ENCODE data around the gene DIAPH2. TPM values are rescaled to one million over a fixed set of nuclear protein-coding genes. Genes with fewer than 3 reads are reported as not detected.

Gene DIAPH2
- polyA plus RNA-seq, 1 experiment: 3.1 TPM

GRCh38 chrX:97268182-97268680 lies 583.6 kb downstream of the DIAPH2 start:
- Histone ChIP-seq H3K4me3 (ENCODE audit: low read depth, low read length) (no peak overlapping the region), H3K27me3 (ENCODE audit: control insufficient read depth, insufficient read depth, low read length) (no peaks in the 10 kb centered on the region), H3K36me3 (ENCODE audit: control insufficient read depth, insufficient read depth, low read length) (no peaks in the 10 kb centered on the region)
- no peak for TF ChIP-seq CTCF (IDR thresholded peaks at IDR 0.05; ENCODE audit: insufficient read depth, low read depth, low read length)
- no peak for DNase-seq (ENCODE audit: low read depth)
- POLR2A ChIA-PET: no interaction called here
- CTCF ChIA-PET: no interaction called here

DNA sequence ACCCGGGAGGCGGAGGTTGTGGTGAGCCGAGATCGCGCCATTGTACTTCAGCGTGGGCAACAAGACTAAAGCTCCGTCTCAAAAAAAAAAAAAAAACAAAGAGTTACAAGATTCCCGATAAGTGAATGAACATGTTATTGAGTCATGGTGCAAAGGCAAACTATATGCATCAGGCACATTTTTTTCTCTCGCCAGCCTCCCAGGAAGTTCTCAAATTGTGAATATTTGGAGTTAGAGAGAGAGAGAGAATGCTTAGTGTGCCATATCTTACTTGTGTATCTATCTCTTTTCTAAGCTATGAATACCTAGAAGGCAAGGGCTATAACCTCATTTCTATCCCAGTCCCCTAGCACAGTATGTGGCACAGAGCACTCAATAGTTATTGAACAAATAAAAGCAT lies 599.9 kb downstream of the DIAPH2 start:
- TF ChIP-seq CTCF (IDR thresholded peaks at IDR 0.05; ENCODE audit: insufficient read depth, low read depth, low read length): no peak

GRCh38 chrX:97290199-97290598 lies 605.6 kb downstream of the DIAPH2 start:
- POLR2A ChIA-PET: no interaction called here
- Histone ChIP-seq H3K27me3 (ENCODE audit: control insufficient read depth, insufficient read depth, low read length) (no peaks in the 10 kb centered on the region), H3K4me3 (ENCODE audit: low read depth, low read length) (no peak overlapping the region), H3K36me3 (ENCODE audit: control insufficient read depth, insufficient read depth, low read length) (no peaks in the 10 kb centered on the region)
- DNase-seq (ENCODE audit: low read depth): no peak
- no peak for TF ChIP-seq CTCF (IDR thresholded peaks at IDR 0.05; ENCODE audit: insufficient read depth, low read depth, low read length)
- CTCF ChIA-PET: no interaction called here

More for the DNA sequence above, 599.9 kb downstream of the DIAPH2 start:
- CTCF ChIA-PET: no interaction called here
- Histone ChIP-seq H3K4me3 (ENCODE audit: low read depth, low read length) (no peak overlapping the region), H3K36me3 (ENCODE audit: control insufficient read depth, insufficient read depth, low read length) (no peaks in the 10 kb centered on the region), H3K27me3 (ENCODE audit: control insufficient read depth, insufficient read depth, low read length) (no peaks in the 10 kb centered on the region)
- no peak for DNase-seq (ENCODE audit: low read depth)
- POLR2A ChIA-PET: no interaction called here

- ChIA-PET CTCF (no interaction called here), POLR2A (no interaction called here)
- Histone ChIP-seq H3K4me3 (ENCODE audit: low read depth, low read length) (no peak overlapping the region), H3K27me3 (ENCODE audit: control insufficient read depth, insufficient read depth, low read length) (no peaks in the 10 kb centered on the region), H3K36me3 (ENCODE audit: control insufficient read depth, insufficient read depth, low read length) (no peaks in the 10 kb centered on the region)
- no peak for DNase-seq (ENCODE audit: low read depth)
- TF ChIP-seq CTCF (IDR thresholded peaks at IDR 0.05; ENCODE audit: insufficient read depth, low read depth, low read length): no peak
Measured at GRCh38 chrX:97294041-97294440, 609.4 kb downstream of the DIAPH2 start.

- Histone ChIP-seq H3K36me3 (ENCODE audit: control insufficient read depth, insufficient read depth, low read length) (no peaks in the 10 kb centered on the region), H3K4me3 (ENCODE audit: low read depth, low read length) (no peak overlapping the region), H3K27me3 (ENCODE audit: control insufficient read depth, insufficient read depth, low read length) (no peaks in the 10 kb centered on the region)
- ChIA-PET POLR2A (no interaction called here), CTCF (no interaction called here)
- no peak for TF ChIP-seq CTCF (IDR thresholded peaks at IDR 0.05; ENCODE audit: insufficient read depth, low read depth, low read length)
- no peak for DNase-seq (ENCODE audit: low read depth)
Measured at GRCh38 chrX:97295954-97296353, 611.3 kb downstream of the DIAPH2 start.
